A549 (cell line): ENCODE measurements around the gene NRK.

Experiments used
- BHLHE40 ChIP-seq: IDR thresholded peaks from 2 replicates; pipeline ENCODE4 v1.6.1; 2012; ENCODE audit warnings: low read depth, low read length, inconsistent platforms
- CTCF ChIP-seq: fragments of >200 bp; sonication (Bioruptor Twin); formaldehyde crosslinking; IDR thresholded peaks from 3 replicates; pipeline ENCODE4 v1.5.1; 2016
- EP300 ChIP-seq, 2 experiments: fragments of >200 bp; sonication (Bioruptor Twin); formaldehyde crosslinking; IDR thresholded peaks; 2 replicates in 1 of 2; 3 replicates in 1 of 2; pipeline ENCODE4 v1.6.1; 2016 to 2017
- HDAC2 ChIP-seq: fragments of 200-600 bp; sonication (generic); IDR thresholded peaks from 2 replicates; pipeline ENCODE4 v1.6.1; 2016
- JUN ChIP-seq, 2 experiments: fragments of >200 bp; sonication (Bioruptor Twin); formaldehyde crosslinking; IDR thresholded peaks; 2 replicates in 1 of 2; 3 replicates in 1 of 2; pipeline ENCODE4 v1.6.1; 2016 to 2017
- MYC ChIP-seq: IDR thresholded peaks from 2 replicates; pipeline ENCODE4 v1.6.1; 2012; ENCODE audit warnings: mild to moderate bottlenecking, inconsistent platforms, low read length, improper control_type of control experiment, borderline replicate concordance
- RCOR1 ChIP-seq: fragments of 150-350 bp; IDR thresholded peaks from 2 replicates; pipeline ENCODE4 v1.6.1; 2014; ENCODE audit warnings: antibody characterized with exemption, low read length, low read depth

GRCh38 chrX:105837232-105837631 lies 14.9 kb downstream of the NRK start:
- TF ChIP-seq HDAC2: no peak
- TF ChIP-seq RCOR1: no peak
- TF ChIP-seq EP300 (IDR thresholded peaks at IDR 0.05): no peak
- no peak for TF ChIP-seq CTCF
- no peak for TF ChIP-seq JUN (IDR thresholded peaks at IDR 0.05)
- no peak for TF ChIP-seq MYC
- TF ChIP-seq BHLHE40: no peak
